Vagina (tissue), 2 donors: ENCODE data around the gene CCDC138. TPM values are rescaled to one million over a fixed set of nuclear protein-coding genes. Genes with fewer than 3 reads are reported as not detected.
A peak's percentile ranks its signal among the peaks of the same experiment; 100 is the strongest.

Experiments
- DNase-seq, 2 donors: peaks; one replicate each; pipeline ENCODE4 v3.0.0-alpha.2; 2017; ENCODE audit errors: extremely low spot score in 2 of 2
- H3K27ac ChIP-seq: fragments of 200-600 bp; sonication (generic); one replicate; pipeline ENCODE4 v1.5.1; 2019
- H3K27me3 ChIP-seq: fragments of 200-600 bp; sonication (generic); one replicate; pipeline ENCODE4 v1.5.1; 2019
- H3K36me3 ChIP-seq, 2 donors: fragments of 200-600 bp; sonication (generic); one replicate each; pipeline ENCODE4 v1.5.1; 2017 to 2019
- H3K4me1 ChIP-seq: fragments of 200-600 bp; sonication (generic); one replicate; pipeline ENCODE4 v1.5.1; 2019
- H3K4me3 ChIP-seq, 2 donors: fragments of 200-600 bp; sonication (generic); 1 replicate in 1 of 2; 2 replicates in 1 of 2; pipeline ENCODE4 v1.5.1; 2016 to 2019
- H3K9me3 ChIP-seq: fragments of 200-600 bp; sonication (generic); one replicate; pipeline ENCODE4 v1.5.1; 2019
- CTCF ChIP-seq, 3 experiments: fragments of 450-650 bp in 2 of 3; fragments of 200-600 bp in 1 of 3; sonication (generic) in 1 of 3; IDR thresholded peaks; one replicate each; pipeline ENCODE4 v1.5.1; 2017 to 2019; ENCODE audit warnings: antibody characterized with exemption in 3 of 3, mild to moderate bottlenecking in 2 of 3, moderate library complexity in 2 of 3
- POLR2A ChIP-seq, 2 donors: fragments of 450-650 bp; IDR thresholded peaks; one replicate each; pipeline ENCODE4 v1.6.1; 2017; ENCODE audit warnings: antibody characterized with exemption in 2 of 2, mild to moderate bottlenecking in 2 of 2, moderate library complexity in 2 of 2
- POLR2AphosphoS5 ChIP-seq, 2 donors: sonication (generic); formaldehyde crosslinking; IDR thresholded peaks; one replicate each; pipeline ENCODE4 v1.9.0; 2017; ENCODE audit warnings: antibody characterized with exemption in 2 of 2, mild to moderate bottlenecking in 2 of 2, low read depth in 1 of 2; ENCODE audit not compliant: insufficient read depth in 1 of 2
- intact Hi-C: fragments of 100-400 bp; cut with DNase I; formaldehyde crosslinking; loops from one replicate; pipeline ENCODE4 v1.15.1; 2023
- total RNA-seq: library from RNA; depleted of rRNA; stranded (reverse); fragments of >200 nt; gene quantifications from one replicate; pipeline ENCODE4 v1.2.3, GENCODE V29; 2016

CCDC138 gene
- total RNA-seq, 1 donor from 2014 or later, result 4.9 TPM

GRCh38 chr2:108910541-108911396, 124.2 kb downstream of the CCDC138 start:
- peak; percentile 52 to 87 for DNase-seq
- Histone ChIP-seq H3K27me3 (no peaks in the 10 kb centered on the region), H3K27ac (no peak overlapping the region), H3K36me3 (no peaks in the 10 kb centered on the region), H3K4me1 (no peaks in the 10 kb centered on the region), H3K9me3 (no peaks in the 10 kb centered on the region), H3K4me3 (no peak overlapping the region)
- TF ChIP-seq POLR2AphosphoS5 (IDR thresholded peaks at IDR 0.05; ENCODE audit: insufficient read depth in 1 of 2, low read depth in 1 of 2), result no peak
- intact Hi-C loops, result no loop called here

- no peak for TF ChIP-seq POLR2AphosphoS5 (IDR thresholded peaks at IDR 0.05; ENCODE audit: insufficient read depth in 1 of 2, low read depth in 1 of 2)
- TF ChIP-seq POLR2A (IDR thresholded peaks at IDR 0.05), result no peak
- DNase-seq, result peak; percentile 62 to 90
Observed at GRCh38 chr2:108911401-108911800, 124.8 kb downstream of the CCDC138 start.

GRCh38 chr2:108911807-108912628, 125.4 kb downstream of the CCDC138 start:
- Histone ChIP-seq H3K27ac (no peak overlapping the region), H3K36me3 (no peaks in the 10 kb centered on the region), H3K4me3 (no peak overlapping the region), H3K9me3 (no peaks in the 10 kb centered on the region), H3K4me1 (peaks cover 4% of the 10 kb centered on the region), H3K27me3 (no peaks in the 10 kb centered on the region)
- peak in 1 of 2 donors; percentile 80 for DNase-seq
- TF ChIP-seq POLR2AphosphoS5 (IDR thresholded peaks at IDR 0.05; ENCODE audit: insufficient read depth in 1 of 2, low read depth in 1 of 2) (no peak), POLR2A (IDR thresholded peaks at IDR 0.05) (no peak), CTCF (IDR thresholded peaks at IDR 0.05) (no peak)
- intact Hi-C loops, result no loop called here

More at GRCh38 chr2:108911401-108911800, 124.8 kb downstream of the CCDC138 start:
- Histone ChIP-seq H3K9me3 (no peaks in the 10 kb centered on the region), H3K4me1 (no peaks in the 10 kb centered on the region), H3K27ac (no peak overlapping the region), H3K36me3 (no peaks in the 10 kb centered on the region), H3K4me3 (no peak overlapping the region), H3K27me3 (no peaks in the 10 kb centered on the region)
- intact Hi-C loops, result no loop called here

- no peak for DNase-seq
- H3K36me3 ChIP-seq, result no peaks in the 10 kb centered on the region
- H3K9me3 ChIP-seq, result no peaks in the 10 kb centered on the region
- peaks cover 6% of the 10 kb centered on the region for H3K4me1 ChIP-seq
- H3K27ac ChIP-seq, result no peak overlapping the region
- TF ChIP-seq POLR2AphosphoS5 (IDR thresholded peaks at IDR 0.05; ENCODE audit: insufficient read depth in 1 of 2, low read depth in 1 of 2) (no peak), POLR2A (IDR thresholded peaks at IDR 0.05) (no peak), CTCF (IDR thresholded peaks at IDR 0.05) (no peak)
- intact Hi-C loops, result no loop called here
- no peaks in the 10 kb centered on the region for H3K27me3 ChIP-seq
- no peak overlapping the region for H3K4me3 ChIP-seq
Observed at GRCh38 chr2:108912629-108912902, 126.0 kb downstream of the CCDC138 start.

GRCh38 chr2:108916122-108916795, 129.7 kb downstream of the CCDC138 start:
- intact Hi-C loops, result no loop called here
- no peak for DNase-seq
- Histone ChIP-seq H3K27ac (no peak overlapping the region), H3K4me1 (peaks cover 6% of the 10 kb centered on the region), H3K36me3 (no peaks in the 10 kb centered on the region), H3K4me3 (no peak overlapping the region), H3K9me3 (no peaks in the 10 kb centered on the region), H3K27me3 (no peaks in the 10 kb centered on the region)
- no peak for TF ChIP-seq POLR2A (IDR thresholded peaks at IDR 0.05)
- TF ChIP-seq POLR2AphosphoS5 (IDR thresholded peaks at IDR 0.05; ENCODE audit: insufficient read depth in 1 of 2, low read depth in 1 of 2), result no peak
- TF ChIP-seq CTCF (IDR thresholded peaks at IDR 0.05), result no peak
